Effector CD4-positive, alpha-beta T cell (primary cell): ENCODE data around the gene PLEKHA8.

ENCODE experiments used
- DNase-seq: peaks from one replicate; pipeline ENCODE4 v3.0.0-alpha.2; 2020

The PLEKHA8 gene

GRCh38 chr7:30113144-30113543 is 84.9 kb downstream of the PLEKHA8 start:
- no peak for DNase-seq

- DNase-seq: no peak
Observed at GRCh38 chr7:30114536-30115238, 86.5 kb downstream of the PLEKHA8 start.

- no peak for DNase-seq
Observed at GRCh38 chr7:30115709-30116297, 87.6 kb downstream of the PLEKHA8 start.

GRCh38 chr7:30116771-30117170 is 88.6 kb downstream of the PLEKHA8 start:
- no peak for DNase-seq

GRCh38 chr7:30117896-30118295 is 89.7 kb downstream of the PLEKHA8 start:
- no peak for DNase-seq

- DNase-seq: no peak
Observed at GRCh38 chr7:30119890-30120577, 91.8 kb downstream of the PLEKHA8 start.

GRCh38 chr7:30133736-30134610 is 105.8 kb downstream of the PLEKHA8 start:
- no peak for DNase-seq

GRCh38 chr7:30134611-30135300 is 106.5 kb downstream of the PLEKHA8 start, which contains the start of gene MTURN:
Gene MTURN (plus strand): TSS chr7:30134986. CDS start chr7:30135137, 151 bp downstream.
- peak; percentile 87 for DNase-seq

- peak; percentile 40 for DNase-seq
Observed at GRCh38 chr7:30135301-30136116, 107.3 kb downstream of the PLEKHA8 start.

GRCh38 chr7:30136117-30136731 is 108.0 kb downstream of the PLEKHA8 start:
- no peak for DNase-seq

GRCh38 chr7:30136743-30137485 is 108.7 kb downstream of the PLEKHA8 start:
- no peak for DNase-seq

- DNase-seq: no peak
Observed at GRCh38 chr7:30139836-30140384, 111.7 kb downstream of the PLEKHA8 start.

- no peak for DNase-seq
Observed at GRCh38 chr7:30140456-30140855, 112.2 kb downstream of the PLEKHA8 start.

- DNase-seq: no peak
Observed at GRCh38 chr7:30142710-30143109, 114.5 kb downstream of the PLEKHA8 start.

GRCh38 chr7:30143748-30144251 is 115.6 kb downstream of the PLEKHA8 start:
- no peak for DNase-seq

GRCh38 chr7:30144657-30145306 is 116.6 kb downstream of the PLEKHA8 start:
- no peak for DNase-seq

- DNase-seq: no peak
Observed at GRCh38 chr7:30145426-30145970, 117.3 kb downstream of the PLEKHA8 start.

GRCh38 chr7:30146127-30146612 is 118.0 kb downstream of the PLEKHA8 start:
- DNase-seq: no peak

GRCh38 chr7:30147223-30147622 is 119.0 kb downstream of the PLEKHA8 start:
- no peak for DNase-seq
